ENCODE results near the gene RXRA. TPM values are rescaled to one million over a fixed set of nuclear protein-coding genes. Genes with fewer than 3 reads are reported as not detected.

RXRA gene
- total and polyA plus RNA-seq, 2 donors (not counting 3 experiments of a cell fraction or from before 2014, with no cell fraction given): 15.4 to 37.4 TPM

- no peak overlapping the region for H3K9ac ChIP-seq (replicated peaks; ENCODE audit: extremely low read depth, insufficient read depth, low read length)
- H3K4me1 ChIP-seq (ENCODE audit: control insufficient read depth, extremely low read depth, insufficient read depth, low read length): peaks cover 10% of the 10 kb centered on the region
- H4K20me1 ChIP-seq (replicated peaks; ENCODE audit: control insufficient read depth, extremely low read depth, insufficient read depth, low read length): no peaks in the 10 kb centered on the region
- POLR2A ChIA-PET: no interaction called here
- DNase-seq (ENCODE audit: low read depth, low spot score) (no peak), FAIRE-seq (no peak)
- H3K4me3 ChIP-seq (replicated peaks in 1 of 3; ENCODE audit: insufficient read depth in 1 of 3, low read depth in 1 of 3, low read length in 3 of 3): no peak overlapping the region
- no peaks in the 10 kb centered on the region for H3K9me3 ChIP-seq (replicated peaks; ENCODE audit: control insufficient read depth, insufficient read depth, low read length)
- peaks cover 18% of the 10 kb centered on the region for H3K79me2 ChIP-seq (ENCODE audit: control insufficient read depth, insufficient read depth, low read length)
- CTCF ChIA-PET: no interaction called here
- no peak overlapping the region for H3K4me2 ChIP-seq (ENCODE audit: insufficient read depth, low read length)
- no peaks in the 10 kb centered on the region for H3K9me1 ChIP-seq (replicated peaks; ENCODE audit: control insufficient read depth, extremely low read depth, insufficient read depth, low read length)
- H3K27me3 ChIP-seq (ENCODE audit: control insufficient read depth in 2 of 2, insufficient read depth in 2 of 2, low read length in 2 of 2): no peaks in the 10 kb centered on the region
- intact Hi-C loops (cut with micrococcal nuclease) (no loop called here), dilution Hi-C loops (cut with MboI; ENCODE audit: extremely low pct_ligation_motif_present, low sequenced_read_pairs) (no loop called here)
- no peaks in the 10 kb centered on the region for H3K36me3 ChIP-seq (ENCODE audit: control insufficient read depth in 2 of 2, extremely low read depth in 1 of 2, insufficient read depth in 2 of 2, low read length in 2 of 2)
- no peak overlapping the region for H3K27ac ChIP-seq (ENCODE audit: insufficient read depth, low read depth, low read length)
- no peak overlapping the region for H2AFZ ChIP-seq (ENCODE audit: low read depth, low read length)
- no TSS peak for BruUV-seq (replicated peaks)
- TF ChIP-seq CTCF (IDR thresholded peaks at IDR 0.05; ENCODE audit: extremely low read depth in 1 of 2, insufficient read depth in 1 of 2, low read depth in 1 of 2, low read length in 2 of 2): no peak
- no peak for TF ChIP-seq JUN (IDR thresholded peaks at IDR 0.05; ENCODE audit: borderline replicate concordance, insufficient read depth, insufficient read length, low read depth)
- TF ChIP-seq MAX (IDR thresholded peaks at IDR 0.05; ENCODE audit: insufficient read depth, insufficient read length): no peak
- TF ChIP-seq GATA2 (IDR thresholded peaks at IDR 0.05; ENCODE audit: insufficient read depth, insufficient read length, low read depth, low read length): no peak
- TF ChIP-seq POLR2A (IDR thresholded peaks at IDR 0.05; ENCODE audit: low read depth, low read length): no peak
- TF ChIP-seq POLR2AphosphoS5 (IDR thresholded peaks at IDR 0.05; ENCODE audit: insufficient read depth, low read depth, low read length): no peak
- no peak for TF ChIP-seq FOS (IDR thresholded peaks at IDR 0.05; ENCODE audit: borderline replicate concordance, insufficient read depth, low read length)
- TF ChIP-seq MYC (IDR thresholded peaks at IDR 0.05; ENCODE audit: low read depth, low read length): no peak
- no peak for TF ChIP-seq EZH2 (IDR thresholded peaks at IDR 0.05; ENCODE audit: borderline replicate concordance, low read depth, low read length, severe bottlenecking)
These were observed 41.7 kb downstream of the RXRA start for GRCh38 chr9:134367791-134368490.

Measured in endothelial cell of umbilical vein (primary cell).